8988T (cell line): ENCODE data around the gene PDSS2.
A peak's percentile ranks its signal among the peaks of the same experiment; 100 is the strongest.

Experiments
- DNase-seq: peaks from one replicate; pipeline ENCODE4 v3.0.0; 2011

The PDSS2 gene

DNA sequence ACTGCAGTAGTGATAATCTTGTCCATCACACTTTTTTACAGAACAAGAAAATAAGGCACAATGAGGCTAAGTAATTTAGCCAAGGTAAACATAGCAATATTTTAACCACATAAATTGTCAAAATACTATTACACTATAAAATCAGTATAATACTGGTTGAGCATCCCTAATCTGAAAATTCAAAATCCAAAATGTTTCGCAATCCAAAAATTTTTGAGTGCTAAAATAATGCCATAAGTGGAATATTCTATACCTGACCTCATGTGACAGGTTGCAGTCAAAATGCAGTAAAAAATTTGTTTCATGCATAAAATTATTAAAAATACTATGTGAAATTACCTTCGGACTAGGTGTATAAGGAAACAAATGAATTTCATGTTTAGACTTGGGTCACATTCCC lies 101.5 kb downstream of the PDSS2 start:
- DNase-seq, result no peak

DNA sequence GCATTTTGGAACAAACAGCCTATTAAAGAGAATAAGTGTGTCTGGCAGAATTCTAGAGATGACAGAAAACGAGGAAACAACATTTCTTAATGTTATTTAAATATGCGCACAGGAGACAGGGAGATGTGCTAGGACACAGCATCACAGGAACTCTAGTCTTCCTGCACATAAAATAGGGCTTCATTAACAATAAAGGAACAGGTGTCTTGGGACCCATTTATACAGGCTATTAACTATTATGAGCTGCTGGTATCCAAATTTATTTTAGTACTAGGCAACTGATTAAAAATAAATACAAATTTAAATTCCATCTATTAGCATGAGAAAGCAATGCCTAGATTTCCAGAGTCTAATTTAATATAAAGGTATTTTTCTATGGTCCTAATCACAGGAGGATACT lies 102.3 kb downstream of the PDSS2 start:
- DNase-seq, result no peak

DNA sequence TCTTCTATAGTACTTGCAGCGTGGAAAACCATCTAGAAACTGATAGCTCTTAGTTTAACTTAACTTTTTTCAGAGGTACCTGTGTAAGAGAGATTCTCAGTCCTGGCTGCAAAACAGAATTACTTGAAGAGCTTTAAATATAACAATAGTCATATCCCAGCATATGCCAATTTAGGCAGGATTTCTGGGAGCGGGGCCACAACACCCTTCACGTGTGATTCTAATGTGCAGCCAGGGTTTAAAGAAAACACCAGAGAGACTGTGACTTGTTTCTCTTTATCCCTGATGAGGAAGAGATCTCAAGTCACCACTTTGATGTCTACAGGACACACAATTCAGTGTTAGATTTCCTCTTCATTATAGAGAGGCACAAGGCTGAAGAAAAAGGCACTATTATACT lies 103.7 kb downstream of the PDSS2 start:
- no peak for DNase-seq

- no peak for DNase-seq
These were observed 104.9 kb downstream of the PDSS2 start for GRCh38 chr6:107354451-107354850.

DNA sequence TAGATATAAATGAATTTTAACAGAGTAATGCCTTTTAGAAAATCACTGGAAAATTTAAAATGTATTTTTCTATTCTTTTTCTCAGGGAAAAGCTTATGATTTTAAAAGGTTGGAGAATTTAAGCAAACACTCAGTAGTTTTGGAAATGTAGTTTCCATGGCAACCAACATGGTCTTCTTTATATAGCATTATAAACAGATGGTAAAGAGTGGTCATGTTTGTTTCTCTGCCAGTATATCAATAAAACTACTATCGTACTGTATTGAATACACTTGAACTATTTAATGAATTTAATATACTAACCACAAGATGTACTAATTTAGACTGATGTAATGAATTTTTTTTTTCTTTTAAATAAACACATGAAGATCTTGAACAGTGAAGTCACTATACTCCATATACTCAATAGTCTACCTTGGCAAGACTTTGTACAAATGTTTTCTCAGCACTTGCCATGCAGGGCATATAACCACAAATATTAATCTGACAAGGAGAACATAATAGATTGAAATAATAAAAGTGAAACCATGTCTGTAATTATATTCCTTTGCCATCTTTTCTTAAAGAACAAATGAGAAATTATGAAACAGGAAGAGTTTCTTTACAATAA lies 105.5 kb downstream of the PDSS2 start:
- DNase-seq, result no peak

DNA sequence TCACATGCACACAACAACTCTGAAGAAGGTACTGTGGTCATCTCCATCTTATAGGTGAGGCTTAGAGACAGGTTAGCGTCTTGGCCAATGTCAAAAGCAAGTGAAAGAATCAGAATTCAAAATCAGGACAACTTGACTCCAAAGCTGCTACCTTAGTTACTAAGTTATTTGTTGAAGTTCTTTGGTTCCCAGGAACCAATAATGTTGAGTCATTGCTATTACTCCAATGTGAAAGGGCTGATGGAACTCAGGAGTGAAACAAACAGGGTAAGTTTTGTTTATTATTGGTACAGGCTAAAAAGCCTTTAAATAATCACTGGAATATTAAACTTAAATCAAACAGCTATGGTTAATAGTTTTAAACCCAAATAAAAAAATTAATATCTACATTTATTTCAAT lies 111.1 kb downstream of the PDSS2 start:
- DNase-seq, result no peak

DNA sequence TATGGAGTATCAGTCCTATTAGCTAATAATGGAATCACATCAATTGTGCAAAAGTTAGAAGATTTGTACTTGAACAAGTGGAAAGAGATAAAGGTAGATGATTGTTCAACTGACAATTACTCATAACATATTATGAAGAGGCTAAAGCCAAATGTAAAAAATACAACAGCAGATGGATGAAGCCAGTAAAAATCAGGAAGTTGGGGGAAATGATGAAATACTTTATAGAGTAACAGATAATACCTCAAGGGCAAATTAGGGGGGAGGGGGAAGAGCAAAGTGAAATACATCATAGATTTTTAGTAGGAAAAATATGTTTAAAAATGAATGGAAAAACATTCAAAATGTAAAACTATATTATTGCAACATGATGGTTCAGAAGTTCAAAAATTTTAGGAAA lies 114.0 kb downstream of the PDSS2 start:
- DNase-seq, result no peak

GRCh38 chr6:107344981-107345380 lies 114.4 kb downstream of the PDSS2 start:
- no peak for DNase-seq

GRCh38 chr6:107344383-107344782 lies 115.0 kb downstream of the PDSS2 start:
- no peak for DNase-seq

GRCh38 chr6:107342144-107342543 lies 117.2 kb downstream of the PDSS2 start:
- DNase-seq, result no peak

DNA sequence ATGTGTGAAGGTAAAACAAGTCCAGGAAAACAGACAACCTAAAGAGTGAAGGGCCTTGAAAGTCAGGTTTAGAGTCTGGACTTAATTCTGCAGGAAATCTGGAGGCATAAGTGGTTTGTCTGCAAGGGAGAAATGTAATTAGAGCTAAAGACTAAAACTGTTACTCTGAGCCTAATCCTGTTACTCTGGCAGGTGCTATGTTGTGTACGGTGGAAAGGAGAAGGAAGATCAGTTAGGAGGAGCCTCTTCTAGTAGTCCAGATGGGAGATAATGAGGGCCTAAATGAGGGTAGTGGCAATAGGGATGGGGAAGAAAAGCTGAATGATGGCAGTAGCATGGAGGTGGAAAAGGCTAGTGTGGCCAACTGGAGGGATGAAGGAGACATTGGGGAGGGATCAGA lies 118.5 kb downstream of the PDSS2 start:
- DNase-seq, result no peak

GRCh38 chr6:107337191-107337741 lies 122.1 kb downstream of the PDSS2 start:
- no peak for DNase-seq

DNA sequence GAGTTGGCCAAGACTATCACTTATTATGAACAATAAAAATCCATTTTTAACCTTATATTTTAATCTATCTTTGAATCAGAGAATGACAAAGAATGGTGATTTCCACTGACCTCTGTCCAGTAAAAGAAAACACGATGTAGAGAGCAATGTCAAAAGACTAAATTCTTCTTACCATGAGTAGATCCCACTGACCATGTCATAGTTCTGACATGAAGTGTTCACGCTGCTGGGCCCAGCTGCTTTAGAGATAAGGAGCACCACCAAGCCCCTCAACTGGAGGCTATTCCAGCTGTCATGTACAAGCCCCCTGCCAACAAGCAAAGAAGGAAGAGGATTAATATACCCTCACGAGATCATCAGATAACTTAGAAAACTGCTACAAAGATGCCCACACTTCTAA lies 125.3 kb downstream of the PDSS2 start:
- no peak for DNase-seq

DNA sequence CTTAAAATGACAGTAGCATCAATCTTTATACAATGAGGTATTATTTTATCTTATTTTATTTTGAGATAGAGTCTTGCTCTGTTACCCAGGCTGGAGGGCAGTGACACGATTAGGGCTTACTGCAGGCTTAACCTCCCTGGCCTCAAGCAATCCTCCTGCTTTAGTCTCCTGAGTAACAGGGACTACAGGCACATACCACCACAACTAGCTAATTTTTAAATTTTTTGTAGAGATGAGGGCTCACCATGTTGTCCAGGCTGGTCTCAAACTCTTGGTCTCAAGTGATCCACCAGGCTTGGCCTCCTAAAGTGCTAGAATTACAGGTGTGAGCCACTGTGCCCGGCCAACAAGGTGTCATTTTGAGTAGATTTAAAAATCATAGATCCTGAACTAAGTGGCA lies 125.9 kb downstream of the PDSS2 start:
- no peak for DNase-seq

- no peak for DNase-seq
These were observed 127.7 kb downstream of the PDSS2 start for GRCh38 chr6:107331409-107332386.

- DNase-seq, result no peak
These were observed 129.2 kb downstream of the PDSS2 start for GRCh38 chr6:107330168-107330567.

- DNase-seq, result no peak
These were observed 130.1 kb downstream of the PDSS2 start for GRCh38 chr6:107329063-107329860.

- no peak for DNase-seq
These were observed 131.3 kb downstream of the PDSS2 start for GRCh38 chr6:107328081-107328480.

DNA sequence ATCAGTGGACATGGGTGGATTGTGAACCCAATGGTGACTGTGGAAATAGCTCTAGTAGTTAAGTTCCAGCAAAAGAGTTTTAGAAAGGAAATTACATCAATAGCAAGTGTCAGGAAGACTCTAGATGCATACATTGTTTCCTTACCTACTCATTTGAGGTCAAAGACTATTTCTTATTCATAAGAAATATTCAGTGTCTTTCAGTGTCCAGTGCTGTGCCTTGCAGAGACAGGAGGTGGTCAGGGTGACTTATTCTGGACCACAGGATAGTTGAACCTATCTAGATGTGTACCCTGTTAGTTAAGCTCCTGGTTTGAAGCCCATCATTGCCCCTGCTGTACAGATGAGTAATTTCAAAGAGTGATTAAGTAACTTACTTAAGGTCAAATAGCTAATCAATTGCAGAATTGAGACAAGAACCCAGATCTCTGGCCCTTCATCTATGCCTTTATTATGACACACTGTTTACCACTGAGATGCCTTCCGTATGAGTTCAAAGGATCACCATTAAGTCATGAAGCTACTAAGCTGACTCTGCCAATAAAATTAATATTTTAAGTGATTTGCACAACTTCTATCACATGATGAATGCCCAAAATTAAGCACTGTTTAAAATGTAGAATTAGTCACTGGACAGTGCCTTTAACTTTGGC lies 136.1 kb downstream of the PDSS2 start:
- DNase-seq, result no peak

- no peak for DNase-seq
These were observed 137.6 kb downstream of the PDSS2 start for GRCh38 chr6:107321793-107322192.

GRCh38 chr6:107319906-107320530 lies 139.3 kb downstream of the PDSS2 start:
- DNase-seq, result no peak

DNA sequence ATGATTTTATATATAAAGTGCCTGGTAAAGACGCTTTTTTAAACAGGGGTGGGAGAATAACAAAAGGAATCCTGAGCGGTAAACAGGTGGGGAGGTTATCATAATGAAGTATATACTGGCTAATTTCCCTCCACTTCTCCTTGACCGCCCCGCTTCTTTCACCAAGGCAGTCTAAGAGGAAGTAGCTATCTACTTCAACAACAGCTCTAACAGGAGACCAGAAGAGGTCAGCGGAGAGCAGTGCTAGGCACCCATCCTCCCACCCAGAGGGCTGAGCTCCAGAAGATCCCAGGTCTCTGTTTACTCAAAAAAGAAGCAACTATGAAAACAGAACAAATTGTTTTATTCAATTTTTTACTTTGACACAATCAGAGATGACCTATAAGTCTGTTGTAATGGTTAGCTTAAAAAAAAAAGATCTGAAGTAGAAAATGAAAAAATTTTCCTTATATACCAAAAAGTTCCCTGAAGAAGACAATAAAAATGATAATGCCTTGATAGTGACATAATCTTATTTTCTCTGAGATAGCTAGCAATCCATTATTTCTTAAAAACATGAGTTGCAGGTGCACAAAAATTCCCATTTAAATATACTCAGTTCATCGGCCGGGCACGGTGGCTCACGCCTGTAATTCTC lies 141.1 kb downstream of the PDSS2 start:
- peak; percentile 30 for DNase-seq
